Stimulated activated CD8-positive, alpha-beta memory T cell treated with anti-CD3 and anti-CD28 coated beads, Interleukin-12 subunit alpha, Interleukin-12 subunit beta, amount 100 ng/mL, for 24 hours (primary cell): ENCODE results near the gene TLE2.

Experiments used
- DNase-seq: peaks from one replicate; pipeline ENCODE4 v3.0.0-alpha.2; 2020; ENCODE audit errors: extremely low read depth

TLE2 gene

GRCh38 chr19:3036119-3036976, 7.3 kb upstream of the TLE2 start:
- peak; percentile 57 for DNase-seq

- peak; percentile 91 for DNase-seq
Observed at GRCh38 chr19:3035542-3036118, 6.5 kb upstream of the TLE2 start.

GRCh38 chr19:3034656-3035541, 5.8 kb upstream of the TLE2 start:
- DNase-seq: no peak

DNA sequence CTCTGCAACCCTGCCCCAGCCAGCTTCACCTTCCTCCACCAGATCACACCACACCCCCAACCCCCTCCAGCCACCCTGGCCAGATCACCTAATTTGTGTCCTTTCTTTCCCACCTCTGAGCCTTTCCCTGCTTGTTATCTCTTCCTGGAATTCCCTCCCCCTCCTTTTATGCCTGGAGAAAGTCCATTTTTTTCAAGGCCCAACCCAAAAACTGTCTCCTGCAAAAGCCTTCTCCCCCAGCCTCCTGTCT, 5.3 kb upstream of the TLE2 start:
- DNase-seq: no peak

DNA sequence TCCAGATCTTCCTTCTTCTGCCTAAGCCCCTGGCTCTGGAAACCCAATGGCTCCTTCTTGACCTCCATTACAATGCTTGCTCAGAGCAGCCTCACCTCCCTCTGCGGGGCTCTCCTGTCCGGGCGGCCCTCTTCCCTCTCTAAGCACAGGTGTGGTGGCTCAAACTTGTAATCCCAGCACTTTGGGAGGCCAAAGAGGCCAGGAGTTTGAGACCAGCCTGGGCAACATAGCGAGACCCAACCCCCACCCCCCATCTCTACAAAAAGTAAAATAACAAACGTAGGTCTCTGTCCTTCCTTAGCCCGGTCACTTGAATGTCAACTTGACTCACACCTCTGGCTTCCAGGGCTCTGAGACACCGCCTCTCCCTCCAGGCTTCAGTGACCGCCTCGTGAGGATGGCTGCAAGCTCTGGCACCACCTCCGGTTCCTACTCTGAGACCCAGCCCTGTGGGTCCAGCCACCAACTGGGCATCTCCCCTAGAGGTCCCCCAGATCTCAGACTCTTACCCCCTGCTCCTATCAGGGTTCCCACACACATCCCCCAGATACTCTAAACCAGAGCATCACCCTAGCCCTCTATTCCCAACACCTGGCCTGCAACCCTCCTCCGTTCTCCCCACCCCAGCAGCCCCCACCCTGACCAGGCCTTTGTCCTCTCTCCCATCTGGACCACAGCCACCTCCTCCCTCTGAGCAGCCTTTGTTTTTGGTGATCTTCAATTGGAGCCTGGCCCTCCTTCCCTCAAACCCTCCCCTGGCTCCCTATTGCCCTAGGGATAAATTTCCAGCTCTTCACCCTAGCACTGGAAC, 4.7 kb upstream of the TLE2 start:
- no peak for DNase-seq

GRCh38 chr19:3031607-3031867, 2.5 kb upstream of the TLE2 start:
- DNase-seq: no peak

DNA sequence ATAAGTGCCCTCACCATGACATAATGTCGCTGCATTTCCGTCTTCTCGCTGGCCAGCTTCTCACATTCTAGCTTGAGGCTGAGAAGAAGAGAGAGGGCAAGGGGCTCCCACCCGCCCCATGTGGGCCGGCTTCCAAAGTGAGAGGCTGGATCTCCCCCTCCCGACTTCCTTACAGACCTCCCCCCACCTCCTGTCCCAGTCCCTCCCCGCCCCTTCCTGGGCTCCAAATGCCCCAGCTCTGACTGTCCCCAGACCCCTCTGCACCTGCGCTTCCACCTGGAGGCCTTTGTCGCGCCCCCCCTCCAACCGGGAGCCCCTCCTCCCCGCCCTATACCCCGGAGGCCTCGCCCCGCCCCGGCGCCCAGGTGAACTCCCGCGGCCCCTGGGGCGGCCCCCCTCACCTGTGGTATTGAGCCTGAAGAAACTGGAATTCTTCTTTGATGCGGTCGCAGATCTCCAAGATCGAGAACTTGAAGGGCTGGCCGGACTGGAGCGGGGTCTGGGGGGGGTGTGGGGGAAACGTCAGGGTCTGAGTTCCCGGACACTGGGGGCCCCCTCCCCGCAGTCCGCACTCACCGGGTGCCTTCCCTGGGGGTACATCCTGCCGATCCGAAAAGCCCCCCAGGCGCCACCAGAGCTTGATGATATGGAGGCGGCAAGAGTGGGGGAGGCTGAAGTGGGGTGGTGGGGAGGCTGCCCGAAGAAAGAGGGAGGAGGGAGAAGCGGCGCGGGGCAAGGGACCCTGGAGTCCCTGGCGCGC, 595 bp downstream of the TLE2 start:
- no peak for DNase-seq

- DNase-seq: no peak
Observed at GRCh38 chr19:3027981-3028304, 1.1 kb downstream of the TLE2 start.

- DNase-seq: no peak
Observed at GRCh38 chr19:3027292-3027691, 1.8 kb downstream of the TLE2 start.

DNA sequence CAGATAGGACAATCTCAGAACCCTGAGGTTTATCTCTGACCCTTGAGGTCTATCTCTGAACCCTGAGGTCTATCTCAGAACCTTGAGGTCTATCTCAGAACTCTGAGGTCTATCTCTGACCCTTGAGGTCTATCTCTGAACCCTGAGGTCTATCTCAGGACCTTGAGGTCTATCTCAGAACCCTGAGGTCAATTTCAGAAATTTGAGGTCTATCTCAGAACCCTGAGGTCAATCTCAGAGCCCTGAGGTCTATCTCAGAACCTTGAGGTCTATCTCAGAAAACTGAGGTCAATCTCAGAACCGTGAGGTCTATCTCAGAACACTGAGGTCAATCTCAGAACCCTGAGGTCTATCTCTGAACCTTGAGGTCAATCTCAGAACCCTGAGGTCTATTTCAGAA, 2.3 kb downstream of the TLE2 start:
- DNase-seq: no peak

- no peak for DNase-seq
Observed at GRCh38 chr19:3025549-3025886, 3.6 kb downstream of the TLE2 start.

DNA sequence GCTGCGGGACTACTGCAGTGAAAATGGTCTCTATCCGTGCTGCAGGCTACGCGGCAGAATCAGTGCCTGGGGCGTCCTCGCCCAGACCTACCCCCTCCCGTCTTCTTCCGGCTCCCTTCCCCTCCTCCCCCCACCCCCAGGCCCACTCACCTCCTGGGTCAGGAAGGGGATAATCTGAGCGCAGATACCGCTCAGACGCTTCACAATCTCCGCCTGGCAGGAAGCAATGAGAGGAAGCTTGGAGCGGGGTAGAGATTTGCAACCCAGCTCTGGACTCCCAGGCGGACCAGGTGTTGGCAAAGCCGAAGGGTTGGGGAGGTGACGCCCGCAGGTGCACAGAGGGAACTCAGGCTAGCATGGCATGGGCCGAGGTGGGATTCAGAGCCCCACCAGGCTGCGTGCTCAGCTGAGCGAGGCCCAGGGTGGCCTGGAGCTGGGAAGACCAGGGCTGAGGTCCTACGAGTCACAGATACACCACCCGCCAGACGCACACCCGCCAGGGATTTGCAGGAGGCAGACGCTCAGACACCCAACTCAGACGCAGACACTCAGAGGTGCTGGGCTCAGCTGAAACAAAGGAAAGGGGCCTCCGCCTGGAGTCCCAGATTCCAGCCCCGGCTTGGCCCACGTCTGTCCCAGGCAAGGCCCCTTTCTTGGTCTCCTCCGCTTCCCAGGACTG, 4.1 kb downstream of the TLE2 start:
- DNase-seq: no peak

- no peak for DNase-seq
Observed at GRCh38 chr19:3024509-3024869, 4.6 kb downstream of the TLE2 start.

DNA sequence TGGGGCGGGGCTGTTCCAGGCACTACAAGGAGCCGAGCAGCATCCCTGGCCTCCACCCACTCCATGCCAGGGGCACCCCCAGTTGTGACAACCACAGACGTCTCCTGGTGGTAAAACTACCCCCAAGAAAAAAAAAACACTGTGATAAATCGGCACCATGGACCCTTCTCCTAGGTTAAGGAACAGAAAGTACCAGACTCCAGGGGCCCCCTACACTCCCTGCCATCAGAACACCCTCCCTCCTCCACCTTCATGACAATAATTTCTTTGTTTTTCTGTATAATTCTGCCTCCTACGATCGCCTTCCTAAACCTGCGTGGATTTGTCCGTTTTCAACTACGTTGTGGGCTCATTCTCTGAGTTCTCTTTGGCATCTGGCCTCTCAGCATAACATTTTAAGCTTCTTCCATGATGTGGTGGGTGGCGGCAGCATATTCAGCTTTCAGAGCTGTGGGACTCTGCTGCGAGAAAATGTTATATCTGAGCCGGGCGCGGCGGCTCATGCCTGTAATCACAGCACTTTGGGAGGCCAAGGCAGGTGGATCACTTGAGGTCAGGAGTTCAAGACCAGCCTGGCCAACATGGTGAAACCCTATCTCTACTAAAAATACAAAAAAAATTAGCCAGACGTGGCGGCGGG, 8.6 kb downstream of the TLE2 start:
- DNase-seq: no peak

GRCh38 chr19:3019211-3019854, 9.7 kb downstream of the TLE2 start:
- DNase-seq: no peak

- DNase-seq: no peak
Observed at GRCh38 chr19:3017923-3018322, 11.2 kb downstream of the TLE2 start.

DNA sequence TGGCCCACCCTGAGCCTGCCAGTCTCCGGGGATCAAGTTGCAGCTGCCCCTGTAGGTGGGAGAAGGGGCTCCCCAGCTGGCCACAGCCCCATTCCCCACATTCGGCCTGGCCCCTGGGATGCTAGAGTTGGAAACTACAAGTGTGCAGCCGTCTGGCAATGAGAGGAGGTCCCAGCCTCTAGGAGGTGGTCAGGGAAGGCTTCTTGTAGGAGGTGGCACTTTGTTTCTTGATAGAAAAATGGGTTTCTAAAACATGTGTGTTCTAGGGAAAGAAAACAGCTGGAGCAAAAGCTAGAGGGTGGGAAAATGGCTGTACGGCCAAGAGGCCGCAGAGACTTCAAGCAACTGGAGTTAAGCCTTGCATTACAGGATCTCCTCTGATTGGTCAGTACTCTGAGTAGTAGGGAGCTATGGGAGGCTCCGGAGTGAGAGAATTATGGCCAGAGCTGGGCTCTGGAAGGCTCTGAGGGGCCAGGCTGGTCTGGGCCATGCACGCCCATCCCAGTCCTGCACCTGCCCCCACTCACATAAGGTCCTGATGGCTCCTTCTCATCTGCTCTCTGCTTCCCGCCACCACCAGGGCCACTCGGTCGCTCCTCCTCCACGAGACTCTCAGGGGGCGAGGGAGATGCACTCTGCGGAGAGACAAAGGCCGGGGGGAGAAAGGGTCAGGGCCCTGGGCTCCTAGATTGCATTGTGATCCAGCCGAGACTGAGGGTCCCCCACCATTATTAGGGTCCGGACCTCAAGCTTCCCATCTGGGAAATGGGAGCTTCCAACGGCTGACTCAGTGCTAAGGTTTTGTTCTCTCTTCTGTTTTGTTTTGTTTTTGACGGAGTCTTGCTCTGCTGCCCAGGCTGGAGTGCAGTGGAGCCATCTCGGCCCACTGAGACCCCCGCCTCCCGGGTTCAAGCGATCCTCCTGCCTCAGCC, 13.7 kb downstream of the TLE2 start:
- DNase-seq: no peak

- no peak for DNase-seq
Observed at GRCh38 chr19:3014135-3014534, 14.9 kb downstream of the TLE2 start.

GRCh38 chr19:3013263-3013725, 15.8 kb downstream of the TLE2 start:
- DNase-seq: no peak
